SU-DHL-6 (cell line): ENCODE results near the gene LRFN3.

Experiments used
- EZH2phosphoT487 ChIP-seq: fragments of 200-600 bp; sonication (generic), shearing (Covaris generic); conservative IDR thresholded peaks from 2 replicates; pipeline ENCODE4 v1.6.1; 2018; ENCODE audit warnings: mild to moderate bottlenecking, antibody characterized with exemption, low read length, moderate library complexity, mixed read lengths
- TF ChIP-seq, protein P1 (sequence below): fragments of 200-600 bp; sonication (generic); IDR thresholded peaks from one replicate; pipeline ENCODE4 v1.5.1; 2017; ENCODE audit warnings: antibody characterized with exemption, mild to moderate bottlenecking, low read length, moderate library complexity; ENCODE audit not compliant: insufficient read depth, poor library complexity, severe bottlenecking

DNA sequence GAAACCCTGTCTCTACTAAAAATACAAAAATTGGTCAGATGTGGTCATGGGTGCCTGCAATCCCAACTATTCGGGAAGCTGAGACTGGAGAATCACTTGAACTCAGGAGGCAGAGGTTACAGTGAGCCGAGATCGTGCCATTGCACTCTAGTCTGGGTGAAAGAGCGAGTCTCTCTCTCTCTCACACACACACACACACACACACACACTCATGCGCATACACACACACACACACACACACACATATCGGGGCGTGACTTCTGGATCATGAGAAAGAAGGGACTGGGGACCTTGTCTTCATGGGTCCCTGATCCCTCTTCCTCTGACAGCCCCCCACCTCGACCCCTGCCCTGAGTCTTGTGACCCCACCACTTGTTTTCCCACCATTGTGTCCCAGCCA is 47.0 kb downstream of the LRFN3 start:
- TF ChIP-seq, protein P1, sequence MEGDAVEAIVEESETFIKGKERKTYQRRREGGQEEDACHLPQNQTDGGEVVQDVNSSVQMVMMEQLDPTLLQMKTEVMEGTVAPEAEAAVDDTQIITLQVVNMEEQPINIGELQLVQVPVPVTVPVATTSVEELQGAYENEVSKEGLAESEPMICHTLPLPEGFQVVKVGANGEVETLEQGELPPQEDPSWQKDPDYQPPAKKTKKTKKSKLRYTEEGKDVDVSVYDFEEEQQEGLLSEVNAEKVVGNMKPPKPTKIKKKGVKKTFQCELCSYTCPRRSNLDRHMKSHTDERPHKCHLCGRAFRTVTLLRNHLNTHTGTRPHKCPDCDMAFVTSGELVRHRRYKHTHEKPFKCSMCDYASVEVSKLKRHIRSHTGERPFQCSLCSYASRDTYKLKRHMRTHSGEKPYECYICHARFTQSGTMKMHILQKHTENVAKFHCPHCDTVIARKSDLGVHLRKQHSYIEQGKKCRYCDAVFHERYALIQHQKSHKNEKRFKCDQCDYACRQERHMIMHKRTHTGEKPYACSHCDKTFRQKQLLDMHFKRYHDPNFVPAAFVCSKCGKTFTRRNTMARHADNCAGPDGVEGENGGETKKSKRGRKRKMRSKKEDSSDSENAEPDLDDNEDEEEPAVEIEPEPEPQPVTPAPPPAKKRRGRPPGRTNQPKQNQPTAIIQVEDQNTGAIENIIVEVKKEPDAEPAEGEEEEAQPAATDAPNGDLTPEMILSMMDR: no peak
- no peak for TF ChIP-seq EZH2phosphoT487
